Nephron (organoid): ENCODE measurements around the gene NR2F1.

ENCODE experiments used
- H3K27ac Mint-ChIP-seq, 3 experiments: 2 replicates each; pipeline ENCODE4 v1.8.0; 2020; ENCODE audit warnings: mixed read lengths in 3 of 3, mild to moderate bottlenecking in 2 of 3, moderate library complexity in 1 of 3
- H3K27me3 Mint-ChIP-seq: 2 replicates; pipeline ENCODE4 v1.8.0; 2021; ENCODE audit warnings: low read depth, mild to moderate bottlenecking, moderate library complexity, mixed read lengths
- H3K36me3 Mint-ChIP-seq: 2 replicates; pipeline ENCODE4 v1.8.0; 2020; ENCODE audit warnings: low read depth, mixed read lengths
- H3K4me1 Mint-ChIP-seq: 2 replicates; pipeline ENCODE4 v1.8.0; 2020; ENCODE audit warnings: mixed read lengths
- H3K4me3 Mint-ChIP-seq, 3 experiments: 2 replicates each; pipeline ENCODE4 v1.8.0; 2020; ENCODE audit warnings: mild to moderate bottlenecking in 3 of 3, mixed read lengths in 3 of 3, moderate library complexity in 2 of 3
- H3K9me3 Mint-ChIP-seq: 2 replicates; pipeline ENCODE4 v1.8.0; 2020; ENCODE audit warnings: mixed read lengths
- CTCF ChIP-seq, 3 experiments: fragments of 200-600 bp; sonication (generic); IDR thresholded peaks; one replicate each; pipeline ENCODE4 v1.5.0; 2021; ENCODE audit warnings: antibody characterized with exemption in 3 of 3; ENCODE audit not compliant: unreplicated experiment in 3 of 3

NR2F1 gene

GRCh38 chr5:93622240-93622885, 39.3 kb downstream of the NR2F1 start:
- no peak for TF ChIP-seq CTCF (IDR thresholded peaks at IDR 0.05; ENCODE audit: unreplicated experiment in 3 of 3)
- Mint-ChIP-seq H3K36me3 (no peaks in the 10 kb centered on the region), H3K4me3 (peak overlapping the region; percentile 86 to 97 (median 86))

GRCh38 chr5:93623153-93623552, 40.1 kb downstream of the NR2F1 start:
- no peaks in the 10 kb centered on the region for H3K36me3 Mint-ChIP-seq
- no peaks in the 10 kb centered on the region for H3K9me3 Mint-ChIP-seq
- H3K4me3 Mint-ChIP-seq = peak overlapping the region in 2 of 3 experiments; percentile 39 to 56
- no peak overlapping the region for H3K27ac Mint-ChIP-seq
- peaks cover 8% of the 10 kb centered on the region for H3K4me1 Mint-ChIP-seq
- peaks cover 26% of the 10 kb centered on the region for H3K27me3 Mint-ChIP-seq
- TF ChIP-seq CTCF (IDR thresholded peaks at IDR 0.05; ENCODE audit: unreplicated experiment in 3 of 3) = no peak

More at GRCh38 chr5:93622240-93622885, 39.3 kb downstream of the NR2F1 start:
- H3K9me3 Mint-ChIP-seq = no peaks in the 10 kb centered on the region
- H3K27me3 Mint-ChIP-seq = peaks cover 34% of the 10 kb centered on the region
- H3K4me1 Mint-ChIP-seq = peaks cover 8% of the 10 kb centered on the region
- H3K27ac Mint-ChIP-seq = peak overlapping the region in 1 of 3 experiments; percentile 29

- peaks cover 6% of the 10 kb centered on the region for H3K36me3 Mint-ChIP-seq
- H3K4me1 Mint-ChIP-seq = no peaks in the 10 kb centered on the region
- TF ChIP-seq CTCF (IDR thresholded peaks at IDR 0.05; ENCODE audit: unreplicated experiment in 3 of 3) = no peak
- no peak overlapping the region for H3K27ac Mint-ChIP-seq
- peaks cover 4% of the 10 kb centered on the region for H3K27me3 Mint-ChIP-seq
- no peak overlapping the region for H3K4me3 Mint-ChIP-seq
- no peaks in the 10 kb centered on the region for H3K9me3 Mint-ChIP-seq
These were observed 43.8 kb downstream of the NR2F1 start for GRCh38 chr5:93626801-93627200.

- Mint-ChIP-seq H3K36me3 (peaks cover 6% of the 10 kb centered on the region), H3K27ac (no peak overlapping the region), H3K9me3 (no peaks in the 10 kb centered on the region), H3K4me3 (no peak overlapping the region), H3K4me1 (no peaks in the 10 kb centered on the region), H3K27me3 (no peaks in the 10 kb centered on the region)
- TF ChIP-seq CTCF (IDR thresholded peaks at IDR 0.05; ENCODE audit: unreplicated experiment in 3 of 3) = no peak
These were observed 49.3 kb downstream of the NR2F1 start for GRCh38 chr5:93632327-93632726.

GRCh38 chr5:93635991-93636390, 53.0 kb downstream of the NR2F1 start:
- Mint-ChIP-seq H3K4me3 (no peak overlapping the region), H3K27ac (no peak overlapping the region), H3K9me3 (no peaks in the 10 kb centered on the region), H3K4me1 (no peaks in the 10 kb centered on the region), H3K27me3 (no peaks in the 10 kb centered on the region), H3K36me3 (no peaks in the 10 kb centered on the region)
- no peak for TF ChIP-seq CTCF (IDR thresholded peaks at IDR 0.05; ENCODE audit: unreplicated experiment in 3 of 3)

- no peak for TF ChIP-seq CTCF (IDR thresholded peaks at IDR 0.05; ENCODE audit: unreplicated experiment in 3 of 3)
- no peaks in the 10 kb centered on the region for H3K4me1 Mint-ChIP-seq
- no peaks in the 10 kb centered on the region for H3K36me3 Mint-ChIP-seq
- H3K27ac Mint-ChIP-seq = no peak overlapping the region
- H3K27me3 Mint-ChIP-seq = no peaks in the 10 kb centered on the region
- no peaks in the 10 kb centered on the region for H3K9me3 Mint-ChIP-seq
- no peak overlapping the region for H3K4me3 Mint-ChIP-seq
These were observed 53.8 kb downstream of the NR2F1 start for GRCh38 chr5:93636837-93637236.
